D341Med (cell line): ENCODE measurements around the gene RNF144A.
"Not testable (repeated sequence)": the region's sequence is repeated elsewhere in the genome, so short reads cannot be mapped to it uniquely, and the experiment has no call there.

Source experiments
- DNase-seq: peaks from one replicate; pipeline ENCODE4 v3.0.0; 2012; ENCODE audit warnings: low spot score

Gene RNF144A

GRCh38 chr2:6973895-6974545 is 56.8 kb downstream of the RNF144A start:
- no peak for DNase-seq

GRCh38 chr2:6975988-6976387 is 58.8 kb downstream of the RNF144A start:
- DNase-seq = no peak

DNA sequence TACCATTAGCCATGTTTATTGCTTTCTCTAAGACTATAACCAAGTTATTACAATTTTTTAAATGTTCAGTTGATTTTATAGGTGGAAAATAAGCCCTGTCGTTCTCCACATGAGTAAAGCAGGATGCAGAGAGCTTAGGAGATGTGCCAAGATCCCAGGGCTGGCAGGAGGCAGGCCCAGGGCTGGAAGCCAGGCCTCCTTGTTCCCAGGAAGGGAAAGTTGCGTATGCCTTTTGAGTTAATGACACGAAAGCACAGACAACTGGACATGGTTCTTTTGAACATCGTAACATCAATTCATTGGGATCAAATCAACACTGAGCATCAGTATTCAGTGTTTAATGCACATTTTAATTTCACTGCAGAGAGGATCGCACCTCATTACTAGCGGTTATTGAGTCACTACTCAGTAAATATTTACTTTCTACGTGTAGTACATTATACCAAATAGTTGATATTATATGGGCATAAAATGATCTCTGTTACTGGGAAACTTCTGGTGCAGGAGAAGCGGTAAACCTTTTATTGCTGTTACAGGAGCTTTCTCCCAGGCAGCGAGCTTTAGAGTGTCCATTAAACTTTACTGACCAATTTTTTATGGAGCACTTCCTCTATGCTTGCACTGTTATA is 60.0 kb downstream of the RNF144A start:
- DNase-seq = no peak

GRCh38 chr2:6977786-6978185 is 60.6 kb downstream of the RNF144A start:
- DNase-seq = no peak

GRCh38 chr2:6978991-6979390 is 61.8 kb downstream of the RNF144A start:
- DNase-seq = no peak

DNA sequence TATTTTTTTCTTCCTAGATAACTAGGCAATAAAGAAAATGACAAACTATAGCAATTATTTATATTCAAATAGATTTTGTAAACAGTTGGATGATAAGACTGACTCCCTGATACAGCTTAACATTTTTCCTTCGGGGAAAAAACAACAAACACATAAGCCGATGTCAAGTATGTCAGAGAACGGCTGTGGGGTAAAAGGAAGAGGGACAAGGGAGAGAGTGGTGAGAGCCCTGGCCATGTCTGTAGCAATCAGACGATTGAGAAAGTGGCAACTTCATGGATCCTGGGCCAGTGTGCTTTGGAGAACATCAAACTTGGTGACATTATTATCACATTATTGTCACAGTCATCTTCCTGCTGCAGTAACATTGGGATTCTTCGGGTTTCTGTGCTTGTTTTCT is 65.2 kb downstream of the RNF144A start:
- no peak for DNase-seq

GRCh38 chr2:6982934-6983589 is 65.8 kb downstream of the RNF144A start:
- no peak for DNase-seq

DNA sequence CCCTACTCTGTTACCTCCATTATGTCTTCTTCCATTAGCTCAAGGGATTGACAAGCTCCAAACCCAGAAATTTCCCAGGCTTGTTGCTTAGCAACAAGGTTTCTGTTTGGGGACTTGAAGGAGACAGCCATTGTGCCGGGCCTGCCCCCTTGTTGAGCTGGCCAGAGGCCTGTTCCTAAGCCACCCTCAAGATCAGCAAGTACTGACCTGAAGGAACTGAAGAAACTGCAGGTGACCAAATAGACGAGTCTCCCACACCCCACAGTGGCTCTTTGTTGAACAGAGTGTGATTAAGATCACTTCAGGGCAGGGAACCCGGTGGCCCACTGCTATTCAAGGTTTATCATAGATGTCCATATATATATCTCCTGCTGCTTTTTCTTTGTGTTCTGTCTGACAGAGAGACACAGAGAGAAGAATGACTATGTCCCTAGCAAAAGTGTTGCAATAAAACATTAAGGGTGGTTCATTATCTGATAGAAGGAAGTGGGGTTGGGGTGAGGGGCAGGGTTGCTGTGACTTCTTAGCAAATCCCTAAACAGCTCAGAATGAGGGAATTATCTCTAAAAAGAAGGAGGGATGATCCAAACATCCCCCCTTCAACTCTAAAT is 69.2 kb downstream of the RNF144A start:
- DNase-seq = no peak

GRCh38 chr2:6986912-6987361 is 69.7 kb downstream of the RNF144A start:
- DNase-seq = no peak

DNA sequence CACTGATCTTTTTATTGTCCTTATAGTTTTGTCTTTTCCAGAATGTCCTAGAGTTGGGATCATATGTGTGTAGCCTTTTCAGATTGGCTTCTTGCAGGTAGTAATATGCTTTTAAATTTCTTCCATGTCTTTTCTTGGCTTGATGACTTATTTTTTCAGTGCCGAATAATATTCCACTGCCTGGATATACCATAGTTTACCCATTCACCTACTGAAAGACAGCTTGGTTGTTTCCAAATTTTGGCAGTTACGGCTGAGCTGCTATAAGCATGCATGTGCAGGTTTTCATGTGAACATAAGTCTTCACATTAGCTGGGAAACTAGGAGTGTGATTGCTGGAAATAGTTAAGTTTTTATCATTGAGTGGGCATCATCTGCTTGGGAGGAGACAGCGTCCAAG is 73.7 kb downstream of the RNF144A start:
- no peak for DNase-seq

- DNase-seq = no peak
These were observed 75.6 kb downstream of the RNF144A start for GRCh38 chr2:6992794-6993228.

DNA sequence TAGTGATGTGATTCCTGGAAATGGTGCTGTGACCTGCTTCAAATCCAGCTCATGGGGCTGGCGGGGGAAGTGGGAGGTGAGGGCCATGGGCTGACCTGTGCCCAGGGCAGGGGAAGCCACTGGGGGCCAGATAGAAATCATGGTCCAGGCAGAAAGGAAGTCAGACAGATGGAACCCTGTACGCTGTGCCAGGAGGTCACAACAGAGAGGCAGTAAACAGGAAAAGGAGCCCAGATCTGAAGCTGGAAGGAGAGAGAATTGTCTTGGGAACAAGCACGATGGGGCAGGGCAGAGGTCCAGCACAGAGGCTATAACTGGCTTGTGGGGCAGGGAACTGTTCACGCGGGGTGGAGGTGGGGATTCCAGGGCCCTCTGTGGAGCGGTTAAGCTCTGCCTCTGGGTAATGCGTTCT is 76.0 kb downstream of the RNF144A start:
- DNase-seq = no peak

DNA sequence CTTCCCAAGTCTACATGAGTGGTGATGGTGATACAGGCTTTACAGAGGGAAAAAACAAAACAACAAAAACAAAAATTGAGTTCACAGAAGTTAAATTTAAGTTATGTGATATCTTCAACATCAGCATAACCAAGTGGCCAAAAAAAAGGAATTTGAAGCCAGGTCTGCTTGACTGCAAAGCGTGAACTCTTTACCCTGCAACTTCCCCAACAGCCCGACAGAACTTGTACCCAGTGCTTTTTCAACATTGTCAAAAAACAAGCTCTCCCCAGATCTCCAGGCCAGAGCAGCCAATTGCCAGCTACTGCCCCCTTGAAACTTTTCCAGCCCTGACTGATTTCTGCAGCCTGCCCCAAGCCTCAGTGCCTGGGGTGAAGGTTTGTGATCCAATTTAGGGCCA is 76.7 kb downstream of the RNF144A start:
- no peak for DNase-seq

- DNase-seq = no peak
These were observed 77.4 kb downstream of the RNF144A start for GRCh38 chr2:6994536-6995128.

DNA sequence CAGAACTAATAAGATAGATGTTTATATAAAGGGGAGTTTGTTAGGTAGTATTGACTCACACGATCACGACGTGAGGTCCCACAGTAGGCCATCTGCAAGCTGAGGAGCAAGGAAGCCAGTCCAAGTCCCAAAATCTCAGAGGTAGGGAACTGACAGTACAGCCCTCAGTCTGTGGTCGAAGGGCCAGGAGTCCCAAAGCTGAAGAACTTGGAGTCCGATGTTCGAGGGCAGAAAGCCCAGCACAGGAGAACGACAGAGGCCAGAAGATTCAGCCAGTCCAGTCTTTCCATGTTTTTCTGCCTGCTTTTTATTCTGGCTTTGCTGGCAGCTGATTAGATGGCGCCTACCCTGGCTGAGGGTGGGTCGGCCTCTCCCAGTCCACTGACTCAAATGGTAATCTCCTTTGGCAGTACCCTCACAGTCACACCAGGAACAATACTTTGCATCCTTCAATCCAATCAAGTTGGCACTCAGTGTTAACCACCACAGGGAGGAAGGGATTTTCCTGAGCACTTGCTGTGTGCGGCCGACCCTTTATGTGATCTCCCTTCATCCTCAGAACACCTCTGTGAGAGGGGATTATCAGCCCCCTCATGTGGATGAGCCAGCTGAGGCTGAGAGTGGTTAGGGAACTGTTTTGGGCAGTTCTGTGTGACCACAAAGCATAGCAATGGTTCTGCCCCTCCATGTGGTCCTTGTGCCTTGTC is 78.3 kb downstream of the RNF144A start:
- no peak for DNase-seq

DNA sequence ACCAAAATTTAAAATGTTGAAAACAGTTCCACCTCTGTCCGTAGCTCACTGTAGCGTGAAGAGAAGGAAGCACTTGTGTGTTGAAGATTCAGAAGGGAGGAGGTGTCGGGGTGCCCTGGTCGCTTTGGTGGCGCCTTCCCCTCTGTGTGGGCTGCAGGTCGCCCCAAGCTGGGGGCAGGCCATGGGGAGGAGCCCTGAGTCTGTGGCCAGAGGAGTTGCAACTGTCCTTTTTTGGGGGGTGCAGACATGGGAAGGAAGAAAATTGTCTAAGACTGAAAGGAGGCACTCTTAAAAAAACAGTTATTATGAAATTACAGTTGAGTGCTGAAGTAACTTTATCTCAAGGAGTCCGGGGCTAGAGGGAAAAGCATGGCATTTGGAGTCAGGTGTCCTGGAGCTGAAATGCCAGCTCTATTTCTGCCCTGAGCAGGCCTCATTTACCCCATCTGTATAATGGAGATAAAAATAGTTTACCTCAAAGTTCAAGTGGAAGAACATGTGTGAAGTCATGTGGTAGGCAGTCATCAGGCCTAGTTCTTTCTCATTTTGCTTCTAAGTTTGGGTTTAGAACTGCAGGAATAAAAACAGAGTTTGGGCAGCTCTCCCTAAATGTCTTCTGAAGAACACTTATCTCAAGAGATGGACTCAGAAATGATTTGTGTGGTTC is 82.1 kb downstream of the RNF144A start:
- no peak for DNase-seq

- not testable (repeated sequence) for DNase-seq
These were observed 84.2 kb downstream of the RNF144A start for GRCh38 chr2:7001395-7001794.

DNA sequence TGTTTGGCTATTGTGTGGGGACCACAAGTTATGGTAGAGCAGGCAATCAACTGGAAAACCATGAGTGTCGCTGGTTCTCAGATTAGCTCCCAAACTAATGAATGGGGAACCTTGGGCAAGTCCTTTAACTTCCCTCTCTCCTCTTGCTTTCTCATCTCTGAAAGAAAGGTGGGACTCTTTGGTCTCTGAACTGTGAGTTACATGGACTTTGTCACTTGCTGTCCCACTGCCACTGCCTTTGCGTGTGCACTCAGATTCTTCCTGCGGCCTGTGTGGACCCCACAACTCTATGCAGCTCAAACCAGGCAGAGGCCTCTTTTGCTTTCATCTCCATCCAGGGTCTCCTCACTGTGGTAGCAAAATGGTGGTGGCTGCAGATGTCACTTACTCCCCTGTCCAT is 86.7 kb downstream of the RNF144A start:
- DNase-seq = no peak

- no peak for DNase-seq
These were observed 87.4 kb downstream of the RNF144A start for GRCh38 chr2:7004636-7005035.

- no peak for DNase-seq
These were observed 90.3 kb downstream of the RNF144A start for GRCh38 chr2:7007488-7007845.
